Small intestine (tissue), 7 donors: ENCODE results near the gene MTMR12. TPM values are rescaled to one million over a fixed set of nuclear protein-coding genes. Genes with fewer than 3 reads are reported as not detected.

Experiments used
- DNase-seq, 2 donors: peaks; one replicate each; pipeline versions ENCODE4 v3.0.0 to v3.0.0-alpha.2; 2013
- FAIRE-seq: peaks from 2 replicates; lab custom pipeline; 2012; peaks lifted over from hg19 to GRCh38; lab: Jason Lieb, UNC
- H3K27ac ChIP-seq, 3 donors: one replicate each; pipeline ENCODE4 v1.5.1; 2013; ENCODE audit warnings: low read length in 2 of 3, mild to moderate bottlenecking in 2 of 3, control low read depth in 1 of 3, inconsistent platforms in 1 of 3, low read depth in 1 of 3, moderate library complexity in 1 of 3
- H3K27me3 ChIP-seq, 3 donors: one replicate each; pipeline ENCODE4 v1.6.1; 2013; ENCODE audit warnings: low read length in 3 of 3, inconsistent platforms in 1 of 3; ENCODE audit not compliant: control insufficient read depth in 3 of 3, insufficient read depth in 3 of 3
- H3K36me3 ChIP-seq, 3 donors: one replicate each; pipeline ENCODE4 v1.6.1; 2013; ENCODE audit warnings: low read length in 3 of 3, inconsistent platforms in 1 of 3, low read depth in 1 of 3, mild to moderate bottlenecking in 1 of 3, moderate library complexity in 1 of 3; ENCODE audit not compliant: control insufficient read depth in 3 of 3, insufficient read depth in 2 of 3
- H3K4me1 ChIP-seq, 3 donors: one replicate each; pipeline ENCODE4 v1.6.1; 2013; ENCODE audit warnings: low read length in 2 of 3, inconsistent platforms in 1 of 3, low read depth in 1 of 3, mild to moderate bottlenecking in 1 of 3, moderate library complexity in 1 of 3; ENCODE audit not compliant: control insufficient read depth in 3 of 3, insufficient read depth in 2 of 3
- H3K4me3 ChIP-seq, 3 donors: one replicate each; pipeline ENCODE4 v1.5.1; 2013; ENCODE audit warnings: low read length in 3 of 3, control low read depth in 1 of 3, inconsistent platforms in 1 of 3, low read depth in 1 of 3, mild to moderate bottlenecking in 1 of 3, moderate library complexity in 1 of 3
- H3K9me3 ChIP-seq, 2 donors: one replicate each; pipeline ENCODE4 v1.6.1; 2013; ENCODE audit warnings: low read depth in 1 of 2, low read length in 1 of 2; ENCODE audit not compliant: control insufficient read depth in 2 of 2, insufficient read depth in 1 of 2
- WGBS, 3 donors: extraction: QIAGEN DNeasy Blood & Tissue Kit; methylation state at CpG; one replicate each; pipeline ENCODE4 v1.1.7; 2013; 5-methylcytosine and 5-hydroxymethylcytosine counted together
- polyA plus RNA-seq, 4 donors: library from polyadenylated mRNA; stranded (reverse) in 3 of 4; unstranded in 1 of 4; fragments of 200-250 nt in 3 of 4; fragments of 120-200 nt in 1 of 4; gene quantifications; one replicate each; pipeline versions ENCODE4 v1.2.1 to v1.2.3, GENCODE V29; 2013
- donor health status: healthy with polysubstance abuse.
- donor health status: control.
- donor health status: control.
- donor health status: Bipolar disorder and iron deficiency.
- donor health status: healthy.

MTMR12 gene
- polyA plus RNA-seq, 4 donors = 5.9 to 19.2 (median 9.6) TPM

- FAIRE-seq (no peak), DNase-seq (no peak)
- Histone ChIP-seq H3K27ac (peak overlapping the region in 1 of 3 donors; percentile 54), H3K4me3 (no peak overlapping the region), H3K36me3 (peaks cover 0 to 12% (median 2%) of the 10 kb centered on the region in 3 donors), H3K9me3 (no peaks in the 10 kb centered on the region), H3K27me3 (no peaks in the 10 kb centered on the region), H3K4me1 (peaks cover 0 to 7% (median 5%) of the 10 kb centered on the region in 3 donors)
- 54 to 66% (median 58%) methylated on average over 5 of the region's 5 CpGs for WGBS, 3 donors
Observed at GRCh38 chr5:32280656-32281081, 32.1 kb downstream of the MTMR12 start.

GRCh38 chr5:32279786-32280185, 33.0 kb downstream of the MTMR12 start:
- Histone ChIP-seq H3K9me3 (no peaks in the 10 kb centered on the region), H3K4me1 (peaks cover 0 to 7% (median 5%) of the 10 kb centered on the region in 3 donors), H3K36me3 (peaks cover 0 to 12% (median 3%) of the 10 kb centered on the region in 3 donors), H3K27me3 (no peaks in the 10 kb centered on the region), H3K4me3 (no peak overlapping the region), H3K27ac (peak overlapping the region in 1 of 3 donors; percentile 54)
- no peak for FAIRE-seq
- DNase-seq = no peak
- WGBS, 3 donors = 97 to 100% (median 98%) methylated on average over 3 of the region's 3 CpGs

GRCh38 chr5:32279223-32279622, 33.5 kb downstream of the MTMR12 start:
- WGBS, 3 donors = 89 to 91% (median 90%) methylated on average over 3 of the region's 3 CpGs
- no peak overlapping the region for H3K27ac ChIP-seq
- FAIRE-seq (no peak), DNase-seq (no peak)
- H3K9me3 ChIP-seq = no peaks in the 10 kb centered on the region
- H3K27me3 ChIP-seq = no peaks in the 10 kb centered on the region
- H3K4me3 ChIP-seq = no peak overlapping the region
- H3K36me3 ChIP-seq = peaks cover 0 to 17% (median 5%) of the 10 kb centered on the region in 3 donors
- H3K4me1 ChIP-seq = peaks cover 0 to 7% (median 5%) of the 10 kb centered on the region in 3 donors

- Histone ChIP-seq H3K9me3 (no peaks in the 10 kb centered on the region), H3K4me1 (peaks cover 0 to 11% (median 5%) of the 10 kb centered on the region in 3 donors), H3K27ac (no peak overlapping the region), H3K36me3 (peaks cover 4 to 22% (median 10%) of the 10 kb centered on the region in 3 donors), H3K27me3 (no peaks in the 10 kb centered on the region), H3K4me3 (no peak overlapping the region)
- FAIRE-seq (no peak), DNase-seq (no peak)
- WGBS, 3 donors = 66 to 73% (median 68%) methylated on average over 3 of the region's 3 CpGs
Observed at GRCh38 chr5:32278406-32278805, 34.3 kb downstream of the MTMR12 start.

- no peak overlapping the region for H3K27ac ChIP-seq
- DNase-seq (no peak), FAIRE-seq (no peak)
- peaks cover 0 to 13% (median 5%) of the 10 kb centered on the region in 3 donors for H3K4me1 ChIP-seq
- H3K9me3 ChIP-seq = no peaks in the 10 kb centered on the region
- H3K4me3 ChIP-seq = no peak overlapping the region
- H3K27me3 ChIP-seq = no peaks in the 10 kb centered on the region
- peaks cover 7 to 27% (median 13%) of the 10 kb centered on the region in 3 donors for H3K36me3 ChIP-seq
Observed at GRCh38 chr5:32277798-32278197, 34.9 kb downstream of the MTMR12 start.

- H3K9me3 ChIP-seq = no peaks in the 10 kb centered on the region
- no peaks in the 10 kb centered on the region for H3K27me3 ChIP-seq
- 65 to 74% (median 69%) methylated on average over 4 of the region's 4 CpGs for WGBS, 3 donors
- H3K4me3 ChIP-seq = no peak overlapping the region
- H3K4me1 ChIP-seq = peaks cover 0 to 13% (median 3%) of the 10 kb centered on the region in 3 donors
- peak overlapping the region; percentile 13 to 34 (median 15) for H3K27ac ChIP-seq
- FAIRE-seq (no peak), DNase-seq (peak; percentile 13 to 32)
- H3K36me3 ChIP-seq = peaks cover 8 to 31% (median 16%) of the 10 kb centered on the region in 3 donors
Observed at GRCh38 chr5:32276173-32276853, 36.4 kb downstream of the MTMR12 start.

- no peaks in the 10 kb centered on the region for H3K27me3 ChIP-seq
- H3K36me3 ChIP-seq = peaks cover 15 to 36% (median 19%) of the 10 kb centered on the region in 3 donors
- DNase-seq = peak in 1 of 2 donors; percentile 30
- WGBS, 3 donors = 78 to 98% (median 92%) methylated on average over 3 of the region's 3 CpGs
- peaks cover 0 to 13% (median 0%) of the 10 kb centered on the region in 3 donors for H3K4me1 ChIP-seq
- no peaks in the 10 kb centered on the region for H3K9me3 ChIP-seq
- H3K27ac ChIP-seq = peak overlapping the region in 2 of 3 donors; percentile 4 to 60
- FAIRE-seq = no peak
- H3K4me3 ChIP-seq = no peak overlapping the region
Observed at GRCh38 chr5:32275396-32275741, 37.4 kb downstream of the MTMR12 start.

GRCh38 chr5:32274548-32275395, 38.0 kb downstream of the MTMR12 start:
- Histone ChIP-seq H3K9me3 (no peaks in the 10 kb centered on the region), H3K36me3 (peaks cover 15 to 35% (median 19%) of the 10 kb centered on the region in 3 donors), H3K27me3 (no peaks in the 10 kb centered on the region), H3K4me1 (peaks cover 0 to 13% (median 0%) of the 10 kb centered on the region in 3 donors), H3K27ac (peak overlapping the region in 2 of 3 donors; percentile 4 to 67), H3K4me3 (no peak overlapping the region)
- 72 to 94% (median 86%) methylated on average over 11 of the region's 11 CpGs for WGBS, 3 donors
- DNase-seq (no peak), FAIRE-seq (no peak)
